Prostate gland (tissue), 2 donors: Measurements from ENCODE around the gene ZKSCAN8.

ENCODE experiments used
- CTCF ChIP-seq, 4 experiments: fragments of 200-600 bp in 2 of 4; fragments of 450-650 bp in 2 of 4; sonication (generic) in 2 of 4; IDR thresholded peaks; 1 replicate in 3 of 4; 2 replicates in 1 of 4; pipeline ENCODE4 v1.5.1; 2016 to 2019; ENCODE audit warnings: antibody characterized with exemption in 4 of 4, mild to moderate bottlenecking in 2 of 4, moderate library complexity in 2 of 4
- POLR2A ChIP-seq: fragments of 450-650 bp; IDR thresholded peaks from one replicate; pipeline ENCODE4 v1.6.1; 2016; ENCODE audit warnings: antibody characterized with exemption, mild to moderate bottlenecking

DNA sequence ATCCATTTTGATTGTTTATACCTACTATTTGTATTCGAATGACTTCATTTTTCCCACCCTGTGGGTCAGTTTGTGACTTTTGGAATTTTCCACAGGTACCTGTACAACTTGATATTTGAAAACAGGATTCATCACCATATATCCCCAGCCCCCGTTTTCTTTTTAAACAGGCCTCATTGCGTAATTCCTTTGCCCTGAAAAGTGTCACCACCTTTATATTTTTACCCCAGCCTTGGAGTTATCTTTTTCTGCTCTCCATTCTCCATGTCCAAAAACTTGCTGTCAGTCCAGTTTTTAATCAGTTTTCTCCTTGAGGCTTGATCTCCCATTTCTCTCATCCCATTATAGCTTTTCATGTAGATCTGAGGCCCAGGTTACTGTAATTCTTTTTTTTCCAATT, 16.6 kb downstream of the ZKSCAN8 start:
- TF ChIP-seq POLR2A (no peak), CTCF (IDR thresholded peaks at IDR 0.05) (no peak)
